Activated gamma-delta T cell treated with anti-CD3 and anti-CD28 coated beads, Interleukin-2, amount 50 U/mL, for 16 hours (primary cell): ENCODE measurements around the gene FCGR1A.
"Not testable (repeated sequence)": the region's sequence is repeated elsewhere in the genome, so short reads cannot be mapped to it uniquely, and the experiment has no call there.

Source experiments
- DNase-seq: peaks from one replicate; pipeline ENCODE4 v3.0.0-alpha.2; 2020; ENCODE audit warnings: low read depth

The FCGR1A gene

GRCh38 chr1:149782600-149782999 is at the start of gene FCGR1A:
Gene FCGR1A, plus strand, starts transcription at chr1:149782694. Its CDS starts 50 bp downstream, at chr1:149782744.
- not testable (repeated sequence) for DNase-seq

GRCh38 chr1:149732781-149733180 is 49.7 kb upstream of the FCGR1A start:
- DNase-seq = not testable (repeated sequence)

GRCh38 chr1:149734692-149735091 is 47.8 kb upstream of the FCGR1A start:
- DNase-seq = not testable (repeated sequence)

GRCh38 chr1:149740148-149740581 is 42.3 kb upstream of the FCGR1A start:
- peak; percentile 0 for DNase-seq

GRCh38 chr1:149740590-149741230 is 41.8 kb upstream of the FCGR1A start:
- not testable (repeated sequence) for DNase-seq

GRCh38 chr1:149741914-149742313 is 40.6 kb upstream of the FCGR1A start:
- not testable (repeated sequence) for DNase-seq

- DNase-seq = not testable (repeated sequence)
Measured at GRCh38 chr1:149746463-149747356, 35.8 kb upstream of the FCGR1A start.

- DNase-seq = not testable (repeated sequence)
Measured at GRCh38 chr1:149747359-149748143, 34.9 kb upstream of the FCGR1A start.

GRCh38 chr1:149748144-149748500 is 34.4 kb upstream of the FCGR1A start:
- DNase-seq = not testable (repeated sequence)

- not testable (repeated sequence) for DNase-seq
Measured at GRCh38 chr1:149750562-149750961, 31.9 kb upstream of the FCGR1A start.

- not testable (repeated sequence) for DNase-seq
Measured at GRCh38 chr1:149752186-149752585, 30.3 kb upstream of the FCGR1A start.

GRCh38 chr1:149753466-149753865 is 29.0 kb upstream of the FCGR1A start:
- not testable (repeated sequence) for DNase-seq

GRCh38 chr1:149755294-149755693 is 27.2 kb upstream of the FCGR1A start:
- DNase-seq = not testable (repeated sequence)

- not testable (repeated sequence) for DNase-seq
Measured at GRCh38 chr1:149762294-149762693, 20.2 kb upstream of the FCGR1A start.

GRCh38 chr1:149764087-149764800 is 18.2 kb upstream of the FCGR1A start:
- DNase-seq = not testable (repeated sequence)

- DNase-seq = not testable (repeated sequence)
Measured at GRCh38 chr1:149766241-149766640, 16.3 kb upstream of the FCGR1A start.

GRCh38 chr1:149769216-149769615 is 13.3 kb upstream of the FCGR1A start:
- DNase-seq = not testable (repeated sequence)

- not testable (repeated sequence) for DNase-seq
Measured at GRCh38 chr1:149770661-149771060, 11.8 kb upstream of the FCGR1A start.

GRCh38 chr1:149771653-149772425 is 10.7 kb upstream of the FCGR1A start:
- DNase-seq = not testable (repeated sequence)

- DNase-seq = not testable (repeated sequence)
Measured at GRCh38 chr1:149775510-149776147, 6.9 kb upstream of the FCGR1A start.
